Transverse colon (tissue), 4 donors: ENCODE results near the gene PIR. TPM values are rescaled to one million over a fixed set of nuclear protein-coding genes. Genes with fewer than 3 reads are reported as not detected.

ENCODE experiments used
- DNase-seq: peaks from one replicate; pipeline ENCODE4 v3.0.0-alpha.2; 2019
- H3K27ac ChIP-seq, 4 donors: fragments of 200-600 bp; sonication (generic); 2 replicates each; pipeline ENCODE4 v1.5.1; 2016 to 2018; ENCODE audit warnings: inconsistent platforms in 4 of 4
- H3K27me3 ChIP-seq: fragments of 200-600 bp; sonication (generic); 2 replicates; pipeline ENCODE4 v1.5.1; 2017; ENCODE audit warnings: inconsistent platforms
- H3K36me3 ChIP-seq, 4 donors: fragments of 200-600 bp; sonication (generic); 2 replicates each; pipeline ENCODE4 v1.5.1; 2017 to 2019; ENCODE audit warnings: inconsistent platforms in 4 of 4
- H3K4me1 ChIP-seq, 4 donors: fragments of 200-600 bp; sonication (generic); 2 replicates each; pipeline ENCODE4 v1.5.1; 2017 to 2020; ENCODE audit warnings: inconsistent platforms in 4 of 4
- H3K4me3 ChIP-seq, 4 donors: fragments of 200-600 bp; sonication (generic); 1 replicate in 1 of 4; 2 replicates in 3 of 4; pipeline versions ENCODE4 v1.5.1 to v1.6.1; 2017 to 2019; ENCODE audit warnings: inconsistent platforms in 4 of 4
- H3K9me3 ChIP-seq, 2 donors: fragments of 200-600 bp; sonication (generic); 2 replicates each; pipeline ENCODE4 v1.5.1; 2017 to 2019; ENCODE audit warnings: inconsistent platforms in 2 of 2
- EP300 ChIP-seq: sonication (generic); formaldehyde crosslinking; IDR thresholded peaks from one replicate; pipeline ENCODE4 v1.6.1; 2017; ENCODE audit warnings: antibody characterized with exemption, low read depth
- POLR2A ChIP-seq: fragments of 450-650 bp; IDR thresholded peaks from one replicate; pipeline ENCODE4 v1.6.1; 2016; ENCODE audit warnings: antibody characterized with exemption, mild to moderate bottlenecking, moderate library complexity
- POLR2AphosphoS5 ChIP-seq, 3 donors: sonication (generic); formaldehyde crosslinking; IDR thresholded peaks; one replicate each; pipeline ENCODE4 v1.6.1; 2016; ENCODE audit warnings: antibody characterized with exemption in 3 of 3
- WGBS, 2 donors: methylation state at CpG; one replicate each; pipeline ENCODE4 v1.1.5; 2018; ENCODE audit warnings: low coverage in 1 of 2; 5-methylcytosine and 5-hydroxymethylcytosine counted together
- in situ Hi-C, 4 donors: fragments of 200-750 bp; cut with MboI; loops; one replicate each; pipeline versions ENCODE4 v1.15.0 to v1.15.1; 2017; ENCODE audit warnings: low sequenced_read_pairs in 3 of 4, low pct_ligation_motif_present in 1 of 4, low pct_unique_long_range_greater_than_20kb in 1 of 4
- intact Hi-C: fragments of 100-400 bp; cut with DNase I; formaldehyde crosslinking; loops from one replicate; pipeline ENCODE4 v1.15.1; 2023; ENCODE audit warnings: low total_unique reads
- total RNA-seq, 4 donors: library from RNA; depleted of rRNA; stranded (reverse); fragments of >200 nt; gene quantifications; one replicate each; pipeline ENCODE4 v1.1.0, GENCODE V29; 2016
- TF ChIP-seq, protein P1 (sequence below), 5 experiments: fragments of 200-600 bp in 3 of 5; fragments of 450-650 bp in 2 of 5; sonication (generic) in 3 of 5; IDR thresholded peaks; 1 replicate in 2 of 5; 2 replicates in 3 of 5; pipeline ENCODE4 v1.5.1; 2016 to 2017; ENCODE audit warnings: antibody characterized with exemption in 5 of 5, inconsistent platforms in 3 of 5, mild to moderate bottlenecking in 2 of 5, moderate library complexity in 1 of 5

PIR gene
- total RNA-seq, 4 donors from 2014 or later = 10.0 to 85.8 (median 11.6) TPM; not detected in 1

DNA sequence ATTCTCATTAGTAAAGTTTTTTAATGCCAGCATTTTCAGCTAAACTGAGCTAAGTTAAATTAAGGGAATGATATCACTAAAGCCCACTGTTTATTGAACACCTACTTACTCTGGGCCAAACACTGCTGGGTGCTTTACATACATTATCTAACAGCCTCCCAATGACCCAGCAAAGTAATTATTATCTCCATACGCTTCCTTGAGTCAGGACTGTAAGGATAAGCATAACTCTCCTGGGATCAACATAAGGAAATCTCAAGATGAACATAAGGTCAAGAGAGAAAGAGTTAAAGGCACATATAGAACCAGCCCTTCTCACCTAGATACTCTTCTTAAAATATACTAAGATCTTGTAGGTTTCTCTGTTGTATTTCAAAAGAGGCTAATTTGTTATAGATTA, 21.1 kb upstream of the PIR start:
- WGBS, 2 donors = 53% methylated on average over 1 of the region's 1 CpG; no CpG with 5 or more reads in 1 of the 2 donors
- no peak for DNase-seq
- TF ChIP-seq EP300 = no peak
- TF ChIP-seq, protein P1, sequence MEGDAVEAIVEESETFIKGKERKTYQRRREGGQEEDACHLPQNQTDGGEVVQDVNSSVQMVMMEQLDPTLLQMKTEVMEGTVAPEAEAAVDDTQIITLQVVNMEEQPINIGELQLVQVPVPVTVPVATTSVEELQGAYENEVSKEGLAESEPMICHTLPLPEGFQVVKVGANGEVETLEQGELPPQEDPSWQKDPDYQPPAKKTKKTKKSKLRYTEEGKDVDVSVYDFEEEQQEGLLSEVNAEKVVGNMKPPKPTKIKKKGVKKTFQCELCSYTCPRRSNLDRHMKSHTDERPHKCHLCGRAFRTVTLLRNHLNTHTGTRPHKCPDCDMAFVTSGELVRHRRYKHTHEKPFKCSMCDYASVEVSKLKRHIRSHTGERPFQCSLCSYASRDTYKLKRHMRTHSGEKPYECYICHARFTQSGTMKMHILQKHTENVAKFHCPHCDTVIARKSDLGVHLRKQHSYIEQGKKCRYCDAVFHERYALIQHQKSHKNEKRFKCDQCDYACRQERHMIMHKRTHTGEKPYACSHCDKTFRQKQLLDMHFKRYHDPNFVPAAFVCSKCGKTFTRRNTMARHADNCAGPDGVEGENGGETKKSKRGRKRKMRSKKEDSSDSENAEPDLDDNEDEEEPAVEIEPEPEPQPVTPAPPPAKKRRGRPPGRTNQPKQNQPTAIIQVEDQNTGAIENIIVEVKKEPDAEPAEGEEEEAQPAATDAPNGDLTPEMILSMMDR (IDR thresholded peaks at IDR 0.05) = no peak
- no peak for TF ChIP-seq POLR2AphosphoS5 (IDR thresholded peaks at IDR 0.05)
- no peak for TF ChIP-seq POLR2A

GRCh38 chrX:15512401-15512965, 19.4 kb upstream of the PIR start:
- intact Hi-C loops (no loop called here), in situ Hi-C loops (no loop called here)
- no peaks in the 10 kb centered on the region for H3K36me3 ChIP-seq
- WGBS, 2 donors = 33 to 73% methylated on average over 1 to 4 of the region's 4 CpGs
- H3K27ac ChIP-seq = no peak overlapping the region
- no peaks in the 10 kb centered on the region for H3K27me3 ChIP-seq
- H3K9me3 ChIP-seq = no peaks in the 10 kb centered on the region
- TF ChIP-seq POLR2A = no peak
- no peaks in the 10 kb centered on the region for H3K4me1 ChIP-seq
- DNase-seq = no peak
- H3K4me3 ChIP-seq = no peak overlapping the region

More for the DNA sequence above, 21.1 kb upstream of the PIR start:
- Histone ChIP-seq H3K27ac (no peak overlapping the region), H3K4me3 (no peak overlapping the region), H3K9me3 (no peaks in the 10 kb centered on the region), H3K36me3 (no peaks in the 10 kb centered on the region), H3K27me3 (no peaks in the 10 kb centered on the region), H3K4me1 (no peaks in the 10 kb centered on the region)
- intact Hi-C loops (no loop called here), in situ Hi-C loops (no loop called here)

DNA sequence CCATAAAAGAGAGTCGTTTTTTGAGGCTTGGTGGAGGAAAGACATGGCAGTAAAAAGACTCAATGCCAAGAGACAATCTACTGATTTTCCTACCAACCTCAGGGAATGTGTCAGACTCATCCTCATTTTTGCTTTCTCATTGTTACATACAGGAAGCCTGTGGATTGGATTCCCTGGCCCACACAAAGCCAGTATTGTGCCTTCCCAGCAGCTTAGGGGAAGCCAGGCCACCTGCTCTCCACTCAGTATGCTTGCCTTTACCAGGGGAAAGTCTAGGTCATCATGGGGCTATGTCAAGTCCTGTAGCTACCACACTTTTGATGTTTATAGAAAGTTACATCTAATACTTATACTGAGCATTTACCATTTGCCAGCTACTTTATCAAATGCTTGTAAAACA, 18.4 kb upstream of the PIR start:
- TF ChIP-seq EP300 (no peak), POLR2AphosphoS5 (IDR thresholded peaks at IDR 0.05) (no peak), POLR2A (no peak)
- TF ChIP-seq, protein P1 (IDR thresholded peaks at IDR 0.05) = no peak
- no peaks in the 10 kb centered on the region for H3K4me1 ChIP-seq
- 20% methylated on average over 1 of the region's 1 CpG; no CpG with 5 or more reads in 1 of the 2 donors for WGBS, 2 donors
- no peaks in the 10 kb centered on the region for H3K9me3 ChIP-seq
- intact Hi-C loops (no loop called here), in situ Hi-C loops (no loop called here)
- H3K36me3 ChIP-seq = no peaks in the 10 kb centered on the region
- H3K4me3 ChIP-seq = no peak overlapping the region
- no peaks in the 10 kb centered on the region for H3K27me3 ChIP-seq
- H3K27ac ChIP-seq = no peak overlapping the region
- no peak for DNase-seq

DNA sequence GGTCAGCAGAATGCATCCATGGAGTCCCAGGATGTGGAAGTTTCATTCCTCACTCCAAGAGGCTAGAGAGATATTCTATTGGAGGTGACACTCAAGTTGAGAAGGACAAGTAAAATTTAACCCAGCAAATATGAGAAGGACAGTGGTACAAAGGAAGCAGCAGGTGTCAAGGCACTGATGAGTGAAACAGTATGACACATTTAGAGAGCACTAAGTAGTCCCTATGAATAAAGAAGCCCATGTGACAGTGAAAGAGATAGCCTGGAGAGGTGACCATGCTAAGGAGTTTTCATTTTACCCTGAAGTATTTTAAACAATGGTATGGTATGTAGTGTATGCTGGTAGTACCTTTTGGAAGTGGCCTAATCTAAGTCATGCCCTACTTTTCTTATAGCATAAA, 16.7 kb upstream of the PIR start:
- no peak for DNase-seq
- intact Hi-C loops = no loop called here

More for the DNA sequence above, 16.7 kb upstream of the PIR start:
- in situ Hi-C loops = no loop called here
- no peaks in the 10 kb centered on the region for H3K27me3 ChIP-seq
- H3K9me3 ChIP-seq = no peaks in the 10 kb centered on the region
- H3K4me3 ChIP-seq = no peak overlapping the region
- no peak for TF ChIP-seq POLR2A
- no peak for TF ChIP-seq EP300
- no peak for TF ChIP-seq POLR2AphosphoS5 (IDR thresholded peaks at IDR 0.05)
- TF ChIP-seq, protein P1 (IDR thresholded peaks at IDR 0.05) = no peak
- no peak overlapping the region for H3K27ac ChIP-seq
- no peaks in the 10 kb centered on the region for H3K4me1 ChIP-seq
- no peaks in the 10 kb centered on the region for H3K36me3 ChIP-seq
